Neural cell (in vitro differentiated cells): ENCODE data around the gene POLR1B. TPM values are rescaled to one million over a fixed set of nuclear protein-coding genes. Genes with fewer than 3 reads are reported as not detected.

Source experiments
- H2AFZ ChIP-seq: fragments of 200-600, 300-800 bp; sonication (generic), shearing (Covaris generic); 2 replicates; pipeline ENCODE4 v1.6.0; 2014; ENCODE audit warnings: low read depth, mild to moderate bottlenecking, antibody characterized with exemption, low read length, moderate library complexity
- H3F3A ChIP-seq: fragments of 200-600 bp; shearing (Covaris generic); 2 replicates; pipeline ENCODE4 v1.6.1; 2016; ENCODE audit warnings: mild to moderate bottlenecking, moderate library complexity, mixed read lengths, antibody characterized with exemption, low read length; ENCODE audit not compliant: insufficient read depth, poor library complexity, severe bottlenecking
- H3K27ac ChIP-seq: fragments of 200-600, 300-800 bp; sonication (generic), shearing (Covaris generic); 2 replicates; pipeline ENCODE4 v1.5.1; 2014; ENCODE audit warnings: mild to moderate bottlenecking, low read length, moderate library complexity
- H3K27me3 ChIP-seq: fragments of 300-800, 200-600 bp; sonication (generic), shearing (Covaris generic); 2 replicates; pipeline ENCODE4 v1.6.0; 2014; ENCODE audit warnings: mild to moderate bottlenecking, low read depth, low read length, moderate library complexity; ENCODE audit not compliant: insufficient read depth
- H3K36me3 ChIP-seq: fragments of 300-800, 200-600 bp; sonication (generic), shearing (Covaris generic); 2 replicates; pipeline ENCODE4 v1.5.1; 2014; ENCODE audit warnings: mild to moderate bottlenecking, antibody characterized with exemption, low read length, moderate library complexity; ENCODE audit not compliant: insufficient read depth
- H3K4me2 ChIP-seq: fragments of 300-800, 200-600 bp; sonication (generic), shearing (Covaris generic); 2 replicates; pipeline ENCODE4 v1.6.0; 2014; ENCODE audit warnings: mild to moderate bottlenecking, low read length
- H3K4me3 ChIP-seq: fragments of 300-800, 200-600 bp; sonication (generic), shearing (Covaris generic); 2 replicates; pipeline ENCODE4 v1.5.1; 2014; ENCODE audit warnings: mild to moderate bottlenecking, low read length, moderate library complexity
- H3K79me2 ChIP-seq: fragments of 200-600 bp; shearing (Covaris generic); replicated peaks from 2 replicates; pipeline ENCODE4 v1.6.0; 2014; ENCODE audit warnings: mild to moderate bottlenecking, low read length, moderate library complexity; ENCODE audit not compliant: insufficient read depth
- H3K9ac ChIP-seq: fragments of 300-800, 200-600 bp; sonication (generic), shearing (Covaris generic); 2 replicates; pipeline ENCODE4 v1.6.1; 2016; ENCODE audit warnings: mild to moderate bottlenecking, low read length, mixed read lengths
- H3K9me2 ChIP-seq: fragments of 200-600 bp; shearing (Covaris generic); 2 replicates; pipeline ENCODE4 v1.6.1; 2016; ENCODE audit warnings: mild to moderate bottlenecking, low read length, mixed read lengths; ENCODE audit not compliant: insufficient read depth
- H3K9me3 ChIP-seq: fragments of 200-600, 300-800 bp; sonication (generic), shearing (Covaris generic); 2 replicates; pipeline ENCODE4 v1.6.1; 2016; ENCODE audit warnings: mild to moderate bottlenecking, mixed run types, low read length, moderate library complexity, mixed read lengths
- H4K20me1 ChIP-seq: fragments of 200-600 bp; shearing (Covaris generic); 2 replicates; pipeline ENCODE4 v1.6.1; 2016; ENCODE audit warnings: mild to moderate bottlenecking, mixed run types; ENCODE audit not compliant: insufficient read depth
- CTCF ChIP-seq: fragments of 450-650 bp; IDR thresholded peaks from 2 replicates; pipeline ENCODE4 v1.5.1; 2014; ENCODE audit warnings: antibody characterized with exemption, mild to moderate bottlenecking, moderate library complexity; ENCODE audit not compliant: poor library complexity, severe bottlenecking
- EP300 ChIP-seq: fragments of 450-650 bp; conservative IDR thresholded peaks from 2 replicates; pipeline ENCODE4 v1.6.1; 2014; ENCODE audit warnings: antibody characterized with exemption, mild to moderate bottlenecking, moderate library complexity; ENCODE audit not compliant: poor library complexity, severe bottlenecking
- EZH2 ChIP-seq: fragments of 200-600, 300-800 bp; shearing (Covaris generic), sonication (generic); IDR thresholded peaks from 2 replicates; pipeline ENCODE4 v1.6.1; 2014; ENCODE audit warnings: antibody characterized with exemption, low read length, borderline replicate concordance, mild to moderate bottlenecking; ENCODE audit not compliant: insufficient read depth, poor library complexity, severe bottlenecking
- MXI1 ChIP-seq: fragments of 450-650 bp; conservative IDR thresholded peaks from 2 replicates; pipeline ENCODE4 v1.6.1; 2014; ENCODE audit warnings: antibody characterized with exemption, mild to moderate bottlenecking; ENCODE audit not compliant: poor library complexity, severe bottlenecking
- POLR2AphosphoS5 ChIP-seq: IDR thresholded peaks from 2 replicates; pipeline ENCODE4 v1.6.1; 2012
- RAD21 ChIP-seq: fragments of 450-650 bp; conservative IDR thresholded peaks from 2 replicates; pipeline ENCODE4 v1.6.1; 2014; ENCODE audit warnings: antibody characterized with exemption, mild to moderate bottlenecking, moderate library complexity
- SMC3 ChIP-seq: fragments of 450-650 bp; conservative IDR thresholded peaks from 2 replicates; pipeline ENCODE4 v1.6.1; 2014; ENCODE audit warnings: antibody characterized with exemption, mild to moderate bottlenecking, moderate library complexity; ENCODE audit not compliant: poor library complexity
- TAF1 ChIP-seq: IDR thresholded peaks from 2 replicates; pipeline ENCODE4 v1.6.1; 2012; ENCODE audit warnings: low read depth
- polyA plus RNA-seq: library from polyadenylated mRNA; depleted of rRNA; stranded (reverse); fragments of >200 nt; gene quantifications from 2 replicates; pipeline ENCODE4 v1.2.3, GENCODE V29; 2014
- TF ChIP-seq, protein P1 (sequence below): IDR thresholded peaks from 2 replicates; pipeline ENCODE4 v1.6.1; 2012; ENCODE audit warnings: borderline replicate concordance

Gene POLR1B
- polyA plus RNA-seq, 1 donor from 2014 or later: 9.8 TPM

- no peak overlapping the region for H3K4me2 ChIP-seq
- no peaks in the 10 kb centered on the region for H3K9me3 ChIP-seq
- no peaks in the 10 kb centered on the region for H3K36me3 ChIP-seq
- TF ChIP-seq EP300 (no peak), SMC3 (no peak), RAD21 (no peak), POLR2AphosphoS5 (no peak), CTCF (no peak), EZH2 (no peak), TAF1 (no peak), MXI1 (no peak)
- TF ChIP-seq, protein P1, sequence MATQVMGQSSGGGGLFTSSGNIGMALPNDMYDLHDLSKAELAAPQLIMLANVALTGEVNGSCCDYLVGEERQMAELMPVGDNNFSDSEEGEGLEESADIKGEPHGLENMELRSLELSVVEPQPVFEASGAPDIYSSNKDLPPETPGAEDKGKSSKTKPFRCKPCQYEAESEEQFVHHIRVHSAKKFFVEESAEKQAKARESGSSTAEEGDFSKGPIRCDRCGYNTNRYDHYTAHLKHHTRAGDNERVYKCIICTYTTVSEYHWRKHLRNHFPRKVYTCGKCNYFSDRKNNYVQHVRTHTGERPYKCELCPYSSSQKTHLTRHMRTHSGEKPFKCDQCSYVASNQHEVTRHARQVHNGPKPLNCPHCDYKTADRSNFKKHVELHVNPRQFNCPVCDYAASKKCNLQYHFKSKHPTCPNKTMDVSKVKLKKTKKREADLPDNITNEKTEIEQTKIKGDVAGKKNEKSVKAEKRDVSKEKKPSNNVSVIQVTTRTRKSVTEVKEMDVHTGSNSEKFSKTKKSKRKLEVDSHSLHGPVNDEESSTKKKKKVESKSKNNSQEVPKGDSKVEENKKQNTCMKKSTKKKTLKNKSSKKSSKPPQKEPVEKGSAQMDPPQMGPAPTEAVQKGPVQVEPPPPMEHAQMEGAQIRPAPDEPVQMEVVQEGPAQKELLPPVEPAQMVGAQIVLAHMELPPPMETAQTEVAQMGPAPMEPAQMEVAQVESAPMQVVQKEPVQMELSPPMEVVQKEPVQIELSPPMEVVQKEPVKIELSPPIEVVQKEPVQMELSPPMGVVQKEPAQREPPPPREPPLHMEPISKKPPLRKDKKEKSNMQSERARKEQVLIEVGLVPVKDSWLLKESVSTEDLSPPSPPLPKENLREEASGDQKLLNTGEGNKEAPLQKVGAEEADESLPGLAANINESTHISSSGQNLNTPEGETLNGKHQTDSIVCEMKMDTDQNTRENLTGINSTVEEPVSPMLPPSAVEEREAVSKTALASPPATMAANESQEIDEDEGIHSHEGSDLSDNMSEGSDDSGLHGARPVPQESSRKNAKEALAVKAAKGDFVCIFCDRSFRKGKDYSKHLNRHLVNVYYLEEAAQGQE: no peak
- no peak overlapping the region for H3K27ac ChIP-seq
- no peak overlapping the region for H3K9ac ChIP-seq
- no peaks in the 10 kb centered on the region for H3K27me3 ChIP-seq
- H3K79me2 ChIP-seq: no peaks in the 10 kb centered on the region
- H3K9me2 ChIP-seq: no peaks in the 10 kb centered on the region
- no peak overlapping the region for H3K4me3 ChIP-seq
- no peak overlapping the region for H2AFZ ChIP-seq
- no peaks in the 10 kb centered on the region for H3F3A ChIP-seq
- H4K20me1 ChIP-seq: no peaks in the 10 kb centered on the region
Observed at GRCh38 chr2:112601754-112602153, 59.5 kb downstream of the POLR1B start.

- no peak overlapping the region for H2AFZ ChIP-seq
- no peak overlapping the region for H3K27ac ChIP-seq
- H3K9ac ChIP-seq: no peak overlapping the region
- TF ChIP-seq CTCF (no peak), POLR2AphosphoS5 (no peak), TAF1 (no peak), MXI1 (no peak), SMC3 (no peak), EZH2 (no peak), RAD21 (no peak), EP300 (no peak)
- TF ChIP-seq, protein P1: no peak
- H4K20me1 ChIP-seq: no peaks in the 10 kb centered on the region
- H3K9me3 ChIP-seq: no peaks in the 10 kb centered on the region
- H3K4me2 ChIP-seq: no peak overlapping the region
- no peak overlapping the region for H3K4me3 ChIP-seq
- no peaks in the 10 kb centered on the region for H3K9me2 ChIP-seq
- no peaks in the 10 kb centered on the region for H3K27me3 ChIP-seq
- no peaks in the 10 kb centered on the region for H3K79me2 ChIP-seq
- H3F3A ChIP-seq: no peaks in the 10 kb centered on the region
- H3K36me3 ChIP-seq: no peaks in the 10 kb centered on the region
Observed at GRCh38 chr2:112602917-112603316, 60.7 kb downstream of the POLR1B start.
